HG03565 (cell line): ENCODE data around the gene OR2L2.
"Not testable (repeated sequence)": the region's sequence is repeated elsewhere in the genome, so short reads cannot be mapped to it uniquely, and the experiment has no call there.

Source experiments
- ATAC-seq: cut with Tn5 transposase; IDR thresholded peaks from one replicate; pipeline ENCODE4 v1.9.1; 2021; ENCODE audit warnings: mild to moderate bottlenecking, moderate library complexity; ENCODE audit not compliant: unreplicated experiment

The OR2L2 gene

DNA sequence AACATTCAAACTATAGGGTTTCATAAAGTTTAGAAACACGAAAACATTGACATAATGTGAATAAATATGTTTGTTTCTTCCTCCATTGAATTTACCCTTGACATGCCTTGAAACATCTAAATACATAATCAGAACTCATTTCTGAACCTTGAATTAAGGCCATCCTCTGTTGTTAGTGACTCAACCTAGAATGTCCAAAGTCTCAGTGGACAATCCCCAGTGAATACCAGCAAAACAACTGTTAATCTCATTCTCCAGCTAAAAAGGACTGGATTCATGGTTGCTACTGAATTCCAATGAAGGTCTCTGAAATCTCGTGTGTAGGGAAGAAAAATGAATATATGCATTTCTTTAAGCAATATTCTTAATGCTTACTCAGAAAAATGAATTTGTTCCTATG lies at the start of gene OR2L2:
Gene OR2L2 (plus strand): TSS at position 301 of the 400 bp plus-strand sequence. CDS start 8,198 bp downstream, outside the sequence.
- no peak for ATAC-seq

- ATAC-seq = no peak
These were observed 36.9 kb upstream of the OR2L2 start for GRCh38 chr1:247992986-247993385.

- no peak for ATAC-seq
These were observed 31.1 kb upstream of the OR2L2 start for GRCh38 chr1:247998811-247999210.

GRCh38 chr1:248000169-248000568 lies 29.7 kb upstream of the OR2L2 start:
- ATAC-seq = no peak

GRCh38 chr1:248007778-248008177 lies 22.1 kb upstream of the OR2L2 start:
- ATAC-seq = no peak

DNA sequence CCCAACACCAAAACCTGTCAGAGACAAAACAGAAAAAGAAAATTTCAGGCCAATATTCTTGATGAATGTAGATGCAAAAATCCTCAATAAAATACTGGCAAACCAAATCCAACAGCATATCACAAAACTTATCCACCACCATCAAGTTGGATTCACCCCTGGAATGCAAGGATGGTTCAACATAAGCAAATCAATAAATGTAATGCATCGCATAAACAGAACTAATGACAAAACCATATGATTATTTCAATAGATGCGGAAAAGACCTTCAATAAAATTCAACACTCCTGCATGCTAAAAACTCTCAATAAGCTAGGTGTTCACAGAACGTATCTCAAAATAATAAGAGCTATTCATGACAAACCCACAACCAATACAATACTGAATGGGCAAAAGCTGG lies 20.2 kb upstream of the OR2L2 start:
- no peak for ATAC-seq

DNA sequence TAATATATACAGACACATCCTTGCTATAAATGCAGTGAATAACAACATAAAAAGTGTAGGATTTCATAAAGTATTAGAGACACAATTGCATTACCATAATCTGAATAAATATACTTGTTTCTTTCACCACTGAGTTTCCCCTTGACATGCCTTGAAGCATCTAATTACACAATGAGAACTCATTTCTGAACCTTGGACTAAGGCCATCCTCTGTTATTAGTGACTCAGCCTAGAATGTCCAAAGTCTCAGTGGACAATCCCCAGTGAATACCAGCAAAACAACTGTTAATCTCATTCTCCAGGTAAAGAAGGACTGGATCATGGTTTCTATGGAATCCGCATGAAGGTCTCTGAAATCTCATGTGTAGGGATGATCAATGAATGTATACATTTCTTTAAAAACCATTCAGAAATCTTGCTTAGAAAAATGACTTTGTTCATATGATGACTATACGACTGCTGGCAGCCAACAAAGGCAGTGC lies 16.6 kb upstream of the OR2L2 start, which contains the start of gene OR2L5:
Gene OR2L5 (plus strand): TSS at position 432 of the 482 bp plus-strand sequence. CDS start 8,288 bp downstream, outside the sequence.
- no peak for ATAC-seq

DNA sequence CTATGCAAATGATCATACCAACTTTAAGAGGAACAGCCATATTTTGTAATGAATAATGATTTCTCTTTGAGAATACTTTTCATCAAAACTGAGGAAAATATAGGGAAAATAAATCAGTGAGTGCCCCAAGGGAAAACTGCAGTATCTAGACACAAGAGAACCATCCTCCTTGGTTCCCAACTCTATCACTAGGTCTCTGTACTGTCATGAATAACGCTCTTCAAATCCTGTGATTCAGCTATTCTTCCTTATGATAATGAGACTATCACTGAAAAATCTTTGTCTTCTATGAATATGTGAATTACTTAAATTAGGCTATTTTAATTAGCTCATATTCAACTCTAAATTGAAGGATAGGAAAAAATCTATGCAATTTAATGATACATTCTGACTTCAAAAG lies 14.1 kb upstream of the OR2L2 start:
- no peak for ATAC-seq

DNA sequence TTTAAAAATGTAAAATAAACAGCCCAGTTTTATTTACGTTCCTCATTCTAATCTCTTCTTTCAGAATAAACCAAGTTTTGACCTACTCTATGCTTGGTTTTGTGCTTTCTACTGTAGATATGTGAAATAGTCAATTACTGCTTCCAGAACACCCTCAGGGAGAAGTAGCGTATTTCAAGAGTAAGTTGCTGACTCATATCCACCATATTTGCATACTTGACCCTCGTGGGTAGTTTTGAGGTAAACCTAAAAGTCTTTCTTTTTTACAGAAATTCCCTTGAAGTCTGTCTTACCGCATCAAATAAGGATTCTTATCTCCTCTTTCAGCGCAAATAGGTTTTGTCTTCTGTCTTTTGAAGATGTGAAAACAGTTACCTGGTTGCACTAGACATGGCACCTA lies 15.3 kb downstream of the OR2L2 start:
- peak; percentile 55 for ATAC-seq

- no peak for ATAC-seq
These were observed 16.7 kb downstream of the OR2L2 start, which contains the start of gene OR2L3 for GRCh38 chr1:248046536-248046935. Gene OR2L3, plus strand, starts transcription at chr1:248046836. Its CDS starts 13,846 bp downstream, at chr1:248060682.

DNA sequence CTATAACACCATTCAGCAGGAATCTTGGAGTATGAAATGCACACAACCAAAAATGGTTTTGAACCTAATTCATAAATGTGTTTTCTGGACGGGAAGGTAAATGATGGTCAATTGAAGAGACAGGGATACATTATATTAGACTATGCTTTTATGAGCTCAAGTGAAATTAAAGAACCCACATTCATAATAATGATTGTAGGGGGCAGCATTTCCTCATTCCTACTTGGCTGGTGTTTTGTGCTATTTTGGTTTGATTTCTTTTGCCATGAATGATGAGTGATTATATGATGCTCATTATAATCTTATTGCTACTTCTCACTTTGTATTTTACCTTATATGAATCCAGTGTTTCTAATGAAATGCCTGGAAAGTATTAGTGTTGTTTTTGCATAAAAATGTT lies 17.1 kb downstream of the OR2L2 start:
- ATAC-seq = no peak

GRCh38 chr1:248054671-248055070 lies 24.8 kb downstream of the OR2L2 start:
- no peak for ATAC-seq

- no peak for ATAC-seq
These were observed 25.4 kb downstream of the OR2L2 start for GRCh38 chr1:248055261-248055660.

- no peak for ATAC-seq
These were observed 35.2 kb downstream of the OR2L2 start for GRCh38 chr1:248065071-248065470.

DNA sequence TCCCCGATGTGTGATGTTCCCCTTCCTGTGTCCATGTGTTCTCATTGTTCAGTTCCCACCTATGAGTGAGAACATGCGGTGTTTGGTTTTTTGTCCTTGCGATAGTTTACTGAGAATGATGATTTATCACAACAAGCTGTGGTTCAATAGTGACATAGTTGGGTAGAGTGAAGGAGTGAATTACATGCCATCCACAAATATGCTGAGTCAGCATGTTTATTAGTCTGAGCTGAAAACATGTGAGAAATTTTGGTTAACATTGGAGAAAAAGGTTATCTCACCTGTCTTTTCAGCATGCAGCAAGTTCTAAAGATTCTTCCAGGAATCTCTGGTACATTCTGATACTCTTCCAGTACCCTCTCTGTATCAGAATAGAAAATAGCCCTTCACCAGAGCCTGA lies 35.7 kb downstream of the OR2L2 start:
- no peak for ATAC-seq

DNA sequence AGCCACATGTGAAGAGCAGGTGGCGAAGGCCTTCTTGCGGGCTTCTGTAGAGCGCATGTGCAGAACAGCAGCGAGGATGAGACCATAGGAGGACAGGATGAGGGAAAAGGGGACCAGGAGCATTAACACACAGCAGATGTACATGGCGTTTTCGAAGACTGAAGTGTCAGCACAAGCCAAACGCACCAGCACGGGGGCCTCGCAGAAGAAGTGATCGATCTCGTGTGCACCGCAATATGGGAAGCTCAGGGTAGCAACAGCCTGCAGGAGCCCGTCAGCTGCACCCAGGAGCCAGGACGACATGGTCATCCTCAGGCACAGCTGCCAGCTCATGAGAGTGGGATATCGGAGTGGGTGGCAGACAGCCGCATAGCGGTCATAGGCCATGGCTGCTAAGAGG lies 54.0 kb downstream of the OR2L2 start:
- not testable (repeated sequence) for ATAC-seq
